OCI-LY3 (cell line): ENCODE measurements around the gene KRTAP4-1.
"Not testable (repeated sequence)": the region's sequence is repeated elsewhere in the genome, so short reads cannot be mapped to it uniquely, and the experiment has no call there.

Source experiments
- CTCF ChIP-seq: fragments of 200-600, 300-600 bp; sonication (generic); IDR thresholded peaks from 2 replicates; pipeline ENCODE4 v1.5.1; 2014; ENCODE audit warnings: antibody characterized with exemption, low read length, low read depth
- EZH2phosphoT487 ChIP-seq: fragments of 200-600 bp; shearing (Covaris generic); IDR thresholded peaks from 2 replicates; pipeline ENCODE4 v1.6.1; 2018; ENCODE audit warnings: antibody characterized with exemption, mixed run types, low read depth

GRCh38 chr17:41148971-41149651 lies 35.6 kb downstream of the KRTAP4-1 start:
- TF ChIP-seq CTCF, EZH2phosphoT487: not testable (repeated sequence)
